ENCODE results near the gene PILRA.
"Not testable (repeated sequence)": the region's sequence is repeated elsewhere in the genome, so short reads cannot be mapped to it uniquely, and the experiment has no call there.

PILRA gene

DNA sequence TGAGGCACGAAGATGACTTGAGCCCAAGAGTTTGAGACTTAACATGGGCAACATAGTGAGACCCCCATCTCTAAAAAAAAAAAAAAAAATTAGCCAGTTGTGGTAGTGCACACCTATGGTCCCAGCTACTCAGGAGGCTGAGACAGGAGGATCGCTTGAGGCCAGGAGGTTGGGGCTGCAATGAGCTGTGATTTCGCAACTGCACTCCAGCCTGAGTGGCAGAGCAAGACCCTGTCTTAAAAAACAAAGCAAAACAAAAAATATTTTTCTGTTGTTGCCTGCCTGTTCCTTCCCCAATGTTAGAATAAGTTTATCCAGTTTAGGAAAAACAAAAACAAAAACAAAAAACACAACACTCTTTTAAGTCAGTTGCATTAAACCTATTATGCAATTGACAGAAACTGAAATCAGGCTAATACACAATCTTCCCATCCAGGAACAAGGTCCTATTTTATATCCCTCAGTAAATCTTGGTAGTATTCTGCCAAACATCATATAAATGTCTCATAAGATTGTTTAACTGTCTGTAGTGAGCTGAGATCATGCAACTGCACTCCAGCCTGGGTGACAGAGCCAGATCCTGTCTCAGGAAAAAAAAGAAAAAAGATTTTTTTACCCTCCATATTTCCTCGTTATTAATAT is 4.9 kb downstream of the PILRA start:
- WGBS (ENCODE audit: insufficient coverage, insufficient read length), result no CpG with 5 or more reads among the region's 4 CpGs
- no peaks in the 10 kb centered on the region; the same call in 1 of the 2 replicates for H3K9me3 ChIP-seq (ENCODE audit: control insufficient read depth, insufficient read depth, low read length)
- no peak overlapping the region for H3K4me3 ChIP-seq (ENCODE audit: low read length)
- no peak overlapping the region for H3K27ac ChIP-seq (ENCODE audit: low read length)
- no peaks in the 10 kb centered on the region; the same call in 1 of the 2 replicates for H3K27me3 ChIP-seq (ENCODE audit: control insufficient read depth, insufficient read depth, low read length)
- DNase-seq (ENCODE audit: low read depth, low spot score), result no peak
- no peaks in the 10 kb centered on the region for H3K36me3 ChIP-seq (ENCODE audit: control insufficient read depth, insufficient read depth, low read length)
- H3K4me1 ChIP-seq (ENCODE audit: control insufficient read depth, insufficient read depth, low read length), result no peaks in the 10 kb centered on the region; the same call in 1 of the 2 replicates

DNA sequence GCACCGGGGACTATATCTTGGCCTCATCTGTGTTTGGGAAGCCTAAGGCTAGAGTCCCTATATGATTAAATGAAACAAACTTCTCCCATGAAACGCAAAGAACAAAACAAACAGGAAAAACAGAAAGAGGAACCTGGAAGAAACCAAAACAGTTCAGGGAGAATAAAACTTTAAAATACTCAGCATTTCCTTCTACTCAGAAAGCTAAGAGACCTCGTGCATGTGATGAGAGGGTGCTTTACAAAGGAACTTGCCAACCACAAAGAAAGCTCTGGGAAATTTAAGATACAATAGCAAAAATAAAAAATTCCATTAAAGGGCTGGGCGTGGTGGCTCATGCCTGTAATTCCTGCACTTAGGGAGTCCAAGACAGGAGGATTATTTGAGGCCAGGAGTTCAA is 6.9 kb downstream of the PILRA start:
- Histone ChIP-seq H3K9me3 (ENCODE audit: control insufficient read depth, insufficient read depth, low read length) (no peaks in the 10 kb centered on the region), H3K4me1 (ENCODE audit: control insufficient read depth, insufficient read depth, low read length) (no peaks in the 10 kb centered on the region), H3K27ac (ENCODE audit: low read length) (no peak overlapping the region), H3K36me3 (ENCODE audit: control insufficient read depth, insufficient read depth, low read length) (no peaks in the 10 kb centered on the region), H3K4me3 (ENCODE audit: low read length) (no peak overlapping the region), H3K27me3 (ENCODE audit: control insufficient read depth, insufficient read depth, low read length) (no peaks in the 10 kb centered on the region; the same call in 1 of the 2 replicates)
- no CpG with 5 or more reads among the region's 4 CpGs for WGBS (ENCODE audit: insufficient coverage, insufficient read length)
- DNase-seq (ENCODE audit: low read depth, low spot score), result no peak

DNA sequence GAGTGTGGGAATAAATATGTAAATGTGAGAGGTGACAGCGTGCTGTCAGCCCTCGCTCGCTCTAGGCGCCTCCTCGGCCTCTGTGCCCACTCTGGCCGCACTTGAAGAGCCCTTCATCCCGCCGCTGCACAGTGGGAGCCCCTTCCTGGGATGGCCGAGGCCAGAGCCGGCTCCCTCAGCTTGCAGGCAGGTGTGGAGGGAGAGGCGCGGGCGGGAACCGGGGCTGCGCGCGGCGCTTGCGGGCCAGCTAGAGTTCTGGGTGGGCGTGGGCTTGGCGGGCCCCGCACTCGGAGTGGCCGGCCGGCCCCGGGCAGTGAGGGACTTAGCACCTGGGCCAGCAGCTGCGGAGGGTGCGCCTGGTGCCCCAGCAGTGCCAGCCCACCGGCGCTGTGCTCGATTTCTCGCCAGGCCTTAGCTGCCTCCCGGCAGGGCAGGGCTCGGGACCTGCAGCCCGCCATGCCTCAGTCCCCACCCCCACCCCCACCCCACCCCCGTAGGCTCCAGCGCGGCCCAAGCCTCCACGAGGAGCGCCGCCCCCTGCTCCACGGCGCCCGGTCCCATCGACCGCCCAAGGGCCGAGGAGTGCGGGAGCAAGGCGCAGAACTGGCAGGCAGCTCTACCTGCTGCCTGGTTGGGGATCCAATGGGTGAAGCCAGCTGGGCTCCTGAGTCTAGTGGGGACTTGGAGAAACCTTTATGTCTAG is 8.4 kb downstream of the PILRA start:
- DNase-seq (ENCODE audit: low read depth, low spot score); H3K36me3 ChIP-seq (ENCODE audit: control insufficient read depth, insufficient read depth, low read length); H3K4me1 ChIP-seq (ENCODE audit: control insufficient read depth, insufficient read depth, low read length); H3K27me3 ChIP-seq (ENCODE audit: control insufficient read depth, insufficient read depth, low read length); H3K4me3 ChIP-seq (ENCODE audit: low read length); H3K27ac ChIP-seq (ENCODE audit: low read length); H3K9me3 ChIP-seq (ENCODE audit: control insufficient read depth, insufficient read depth, low read length): not testable (repeated sequence)
- WGBS (ENCODE audit: insufficient coverage, insufficient read length), result no CpG with 5 or more reads among the region's 49 CpGs

- H3K36me3 ChIP-seq (ENCODE audit: control insufficient read depth, insufficient read depth, low read length); H3K4me1 ChIP-seq (ENCODE audit: control insufficient read depth, insufficient read depth, low read length); H3K27ac ChIP-seq (ENCODE audit: low read length); H3K9me3 ChIP-seq (ENCODE audit: control insufficient read depth, insufficient read depth, low read length); DNase-seq (ENCODE audit: low read depth, low spot score); H3K27me3 ChIP-seq (ENCODE audit: control insufficient read depth, insufficient read depth, low read length); H3K4me3 ChIP-seq (ENCODE audit: low read length): not testable (repeated sequence)
- WGBS (ENCODE audit: insufficient coverage, insufficient read length), result no CpG with 5 or more reads among the region's 8 CpGs
Observed at GRCh38 chr7:100382234-100382853, 9.1 kb downstream of the PILRA start.

DNA sequence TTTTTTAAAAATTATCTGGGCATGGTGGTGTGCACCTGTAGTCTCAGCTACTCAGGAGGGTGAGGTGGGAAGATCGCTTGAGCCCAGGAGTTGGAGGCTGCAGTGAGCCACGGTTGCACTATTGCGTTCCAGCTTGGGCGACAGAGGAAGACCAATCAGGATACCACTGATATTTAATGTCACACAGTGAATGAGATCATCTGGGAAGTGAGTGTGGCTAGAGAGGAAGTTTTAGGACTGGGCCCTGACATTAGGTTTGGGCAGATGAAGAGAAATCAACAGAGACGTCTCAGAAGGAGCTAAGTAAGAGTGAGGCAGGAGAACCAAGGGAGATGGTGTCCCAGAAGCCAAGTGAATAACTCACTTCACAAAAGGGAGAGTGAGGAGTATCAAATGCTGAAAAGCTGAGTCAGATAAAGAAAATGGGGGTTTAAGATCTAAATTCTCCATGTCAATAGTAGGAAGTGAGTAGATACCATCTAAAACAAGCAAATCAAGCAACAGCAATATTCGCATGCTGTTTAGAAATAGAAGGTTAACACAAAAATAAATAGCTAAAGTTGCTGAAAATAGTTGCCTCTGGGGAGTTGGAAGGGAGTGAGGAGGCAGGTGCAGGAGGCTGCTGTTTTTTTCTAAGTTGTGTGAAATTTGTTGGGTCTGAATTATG is 11.5 kb downstream of the PILRA start:
- H3K27ac ChIP-seq (ENCODE audit: low read length), result no peak overlapping the region
- DNase-seq (ENCODE audit: low read depth, low spot score), result no peak
- no peaks in the 10 kb centered on the region; the same call in 1 of the 2 replicates for H3K27me3 ChIP-seq (ENCODE audit: control insufficient read depth, insufficient read depth, low read length)
- WGBS (ENCODE audit: insufficient coverage, insufficient read length), result no CpG with 5 or more reads among the region's 6 CpGs
- H3K4me1 ChIP-seq (ENCODE audit: control insufficient read depth, insufficient read depth, low read length), result no peaks in the 10 kb centered on the region
- no peaks in the 10 kb centered on the region for H3K9me3 ChIP-seq (ENCODE audit: control insufficient read depth, insufficient read depth, low read length)
- no peaks in the 10 kb centered on the region for H3K36me3 ChIP-seq (ENCODE audit: control insufficient read depth, insufficient read depth, low read length)
- H3K4me3 ChIP-seq (ENCODE audit: low read length), result no peak overlapping the region

GRCh38 chr7:100386940-100387339 is 13.7 kb downstream of the PILRA start:
- DNase-seq (ENCODE audit: low read depth, low spot score), result no peak
- Histone ChIP-seq H3K27me3 (ENCODE audit: control insufficient read depth, insufficient read depth, low read length) (no peaks in the 10 kb centered on the region; the same call in 1 of the 2 replicates), H3K4me1 (ENCODE audit: control insufficient read depth, insufficient read depth, low read length) (peaks cover 5% of the 10 kb centered on the region), H3K36me3 (ENCODE audit: control insufficient read depth, insufficient read depth, low read length) (no peaks in the 10 kb centered on the region), H3K9me3 (ENCODE audit: control insufficient read depth, insufficient read depth, low read length) (no peaks in the 10 kb centered on the region), H3K4me3 (ENCODE audit: low read length) (no peak overlapping the region), H3K27ac (ENCODE audit: low read length) (no peak overlapping the region)
- no CpG with 5 or more reads among the region's 5 CpGs for WGBS (ENCODE audit: insufficient coverage, insufficient read length)

DNA sequence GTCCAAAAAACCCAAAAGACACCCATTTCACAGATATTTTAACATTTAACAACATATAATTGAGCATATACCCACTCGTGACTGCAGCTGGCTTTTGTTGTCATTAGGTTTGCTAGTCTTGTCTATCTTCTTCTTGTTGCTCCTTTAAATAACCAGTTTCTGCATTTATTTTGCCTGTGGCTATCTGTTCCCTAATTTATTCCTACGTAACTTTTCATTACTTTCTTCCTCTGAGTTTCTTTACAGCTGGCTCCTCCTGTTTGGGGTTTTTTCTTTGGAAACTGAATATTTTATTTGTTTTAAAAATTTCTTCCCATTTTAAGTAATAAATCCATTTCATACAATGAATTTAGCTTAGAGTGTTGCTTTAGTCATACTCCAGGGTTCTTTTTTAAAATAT is 14.4 kb downstream of the PILRA start:
- H3K4me1 ChIP-seq (ENCODE audit: control insufficient read depth, insufficient read depth, low read length), result peaks cover 5% of the 10 kb centered on the region
- H3K27me3 ChIP-seq (ENCODE audit: control insufficient read depth, insufficient read depth, low read length), result no peaks in the 10 kb centered on the region
- H3K4me3 ChIP-seq (ENCODE audit: low read length), result no peak overlapping the region
- H3K9me3 ChIP-seq (ENCODE audit: control insufficient read depth, insufficient read depth, low read length), result no peaks in the 10 kb centered on the region
- no peaks in the 10 kb centered on the region for H3K36me3 ChIP-seq (ENCODE audit: control insufficient read depth, insufficient read depth, low read length)
- no peak for DNase-seq (ENCODE audit: low read depth, low spot score)
- no peak overlapping the region for H3K27ac ChIP-seq (ENCODE audit: low read length)
- no CpG with 5 or more reads among the region's 2 CpGs for WGBS (ENCODE audit: insufficient coverage, insufficient read length)

DNA sequence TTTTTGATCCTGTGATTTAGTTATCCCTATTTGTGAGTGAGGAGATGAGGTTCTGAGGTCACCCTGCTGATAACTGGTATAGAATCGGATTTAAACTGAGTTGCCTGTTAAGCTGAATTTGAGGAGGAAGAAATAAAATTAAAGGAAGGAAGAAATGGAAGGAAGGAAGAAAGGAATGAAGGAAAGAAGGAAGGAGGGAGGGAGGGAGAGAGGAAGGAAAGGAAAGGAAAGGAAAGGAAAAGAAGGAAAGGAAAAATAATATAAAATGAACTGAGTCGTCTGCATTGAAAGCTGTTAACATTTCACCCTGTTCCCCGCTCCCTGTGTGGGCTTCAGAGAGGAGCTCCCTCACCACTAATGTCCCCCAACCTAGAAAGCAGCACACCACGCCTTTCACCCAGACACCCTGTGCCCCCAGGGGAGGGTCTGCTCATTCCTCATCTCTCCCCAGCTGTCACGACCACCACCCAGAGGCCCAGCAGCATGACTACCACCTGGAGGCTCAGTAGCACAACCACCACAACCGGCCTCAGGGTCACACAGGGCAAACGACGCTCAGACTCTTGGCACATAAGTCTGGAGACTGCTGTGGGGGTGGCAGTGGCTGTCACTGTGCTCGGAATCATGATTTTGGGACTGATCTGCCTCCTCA is 16.3 kb downstream of the PILRA start:
- Histone ChIP-seq H3K4me3 (ENCODE audit: low read length) (no peak overlapping the region), H3K27me3 (ENCODE audit: control insufficient read depth, insufficient read depth, low read length) (no peaks in the 10 kb centered on the region), H3K4me1 (ENCODE audit: control insufficient read depth, insufficient read depth, low read length) (peaks cover 5% of the 10 kb centered on the region), H3K9me3 (ENCODE audit: control insufficient read depth, insufficient read depth, low read length) (no peaks in the 10 kb centered on the region), H3K36me3 (ENCODE audit: control insufficient read depth, insufficient read depth, low read length) (no peaks in the 10 kb centered on the region), H3K27ac (ENCODE audit: low read length) (no peak overlapping the region)
- DNase-seq (ENCODE audit: low read depth, low spot score), result no peak
- 100% methylated on average over 1 of the region's 9 CpGs for WGBS (ENCODE audit: insufficient coverage, insufficient read length)

DNA sequence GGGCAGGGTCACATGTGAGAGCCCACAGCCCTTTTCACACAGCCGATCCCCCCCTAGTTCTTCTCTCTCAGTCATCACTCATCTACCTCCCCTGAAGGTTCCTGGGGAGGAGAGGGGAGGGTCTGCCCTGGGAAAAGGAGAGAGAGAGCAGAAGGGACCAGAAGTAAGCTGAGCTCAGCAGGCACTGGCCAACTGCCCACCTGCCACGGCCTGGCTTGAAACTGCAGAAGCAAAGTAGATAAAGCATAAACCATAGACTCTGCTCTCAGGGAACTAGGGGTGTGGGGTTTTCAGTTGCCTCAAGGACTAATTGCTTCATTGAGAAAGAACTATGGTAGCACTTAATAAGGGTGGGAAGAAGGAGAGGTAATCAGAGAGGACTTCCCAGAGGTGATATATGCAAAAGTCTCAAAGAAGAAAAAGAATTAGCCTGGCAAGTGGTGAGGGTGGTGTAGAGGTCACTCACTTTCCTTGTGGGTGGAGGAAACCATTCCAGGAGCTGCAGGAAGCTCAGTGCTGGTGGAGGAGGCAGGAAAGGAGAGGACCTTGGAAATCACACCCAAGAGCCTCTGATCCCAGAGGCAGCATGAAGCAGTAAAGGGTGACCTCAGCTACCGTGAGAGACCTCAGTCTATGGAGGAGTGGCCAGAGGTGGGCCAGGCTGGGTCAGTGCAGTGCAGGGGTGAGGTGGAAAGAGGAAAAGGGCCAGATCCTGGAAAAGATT is 17.2 kb downstream of the PILRA start:
- H3K27ac ChIP-seq (ENCODE audit: low read length), result no peak overlapping the region
- H3K4me1 ChIP-seq (ENCODE audit: control insufficient read depth, insufficient read depth, low read length), result peaks cover 5% of the 10 kb centered on the region
- no peak for DNase-seq (ENCODE audit: low read depth, low spot score)
- H3K27me3 ChIP-seq (ENCODE audit: control insufficient read depth, insufficient read depth, low read length), result no peaks in the 10 kb centered on the region
- H3K4me3 ChIP-seq (ENCODE audit: low read length), result no peak overlapping the region
- H3K9me3 ChIP-seq (ENCODE audit: control insufficient read depth, insufficient read depth, low read length), result no peaks in the 10 kb centered on the region
- no peaks in the 10 kb centered on the region for H3K36me3 ChIP-seq (ENCODE audit: control insufficient read depth, insufficient read depth, low read length)
- no CpG with 5 or more reads among the region's 3 CpGs for WGBS (ENCODE audit: insufficient coverage, insufficient read length)

All from iPS DF 6.9 (cell line).